T-cell (primary cell): ENCODE data around the gene ZFYVE27. TPM values are rescaled to one million over a fixed set of nuclear protein-coding genes. Genes with fewer than 3 reads are reported as not detected.

Experiments used
- ATAC-seq, 4 experiments: fragments of 200-7000 bp in 3 of 4; fragments of 150-1000 bp in 1 of 4; cut with Tn5 transposase; replicated peaks in 1 of 4; 1 replicate in 3 of 4; 2 replicates in 1 of 4; pipeline ENCODE4 v1.10.0; 2021; ENCODE audit warnings: moderate library complexity in 3 of 4, mild to moderate bottlenecking in 2 of 4, moderate number of reproducible peaks in 1 of 4
- CTCF ChIA-PET, 2 donors: fragments of 300-600 bp; sonication (Branson Sonifier 250); formaldehyde crosslinking; loops; one replicate each; lab custom pipeline; 2022; ENCODE audit warnings: antibody characterized with exemption in 2 of 2; lab: Charles Lee
- POLR2A ChIA-PET, 2 donors: fragments of 300-600 bp; sonication (Branson Sonifier 250); formaldehyde crosslinking; loops; one replicate each; lab custom pipeline; 2022; ENCODE audit warnings: antibody characterized with exemption in 2 of 2; lab: Charles Lee
- DNase-seq, 35 experiments: peaks; one replicate each; pipeline versions ENCODE4 v3.0.0 to v3.0.0-alpha.2; 2013 to 2023
- H3K27ac ChIP-seq: one replicate; pipeline ENCODE4 v1.5.1; 2013; ENCODE audit warnings: low read length
- H3K27me3 ChIP-seq, 2 experiments: replicated peaks in 1 of 2; 1 replicate in 1 of 2; 2 replicates in 1 of 2; pipeline versions ENCODE4 v1.6.1 to v1.7.0; 2013; ENCODE audit warnings: low read length in 1 of 2, mixed read lengths in 1 of 2; ENCODE audit not compliant: control insufficient read depth in 2 of 2, insufficient read depth in 2 of 2; ENCODE audit errors: extremely low read depth in 1 of 2
- H3K36me3 ChIP-seq, 2 donors: 1 replicate in 1 of 2; 2 replicates in 1 of 2; pipeline versions ENCODE4 v1.6.1 to v1.7.0; 2013; ENCODE audit warnings: low read length in 1 of 2; ENCODE audit not compliant: control insufficient read depth in 2 of 2, insufficient read depth in 1 of 2; ENCODE audit errors: extremely low read depth in 1 of 2
- H3K4me1 ChIP-seq, 2 experiments: 1 replicate in 1 of 2; 2 replicates in 1 of 2; pipeline versions ENCODE4 v1.6.1 to v1.7.0; 2013; ENCODE audit warnings: low read length in 2 of 2, mixed read lengths in 1 of 2; ENCODE audit not compliant: insufficient read depth in 2 of 2, control insufficient read depth in 1 of 2; ENCODE audit errors: extremely low read depth in 1 of 2
- H3K4me3 ChIP-seq, 2 donors: 1 replicate in 1 of 2; 2 replicates in 1 of 2; pipeline versions ENCODE4 v1.5.1 to v1.7.0; 2013; ENCODE audit warnings: mild to moderate bottlenecking in 2 of 2, low read length in 1 of 2, moderate library complexity in 1 of 2; ENCODE audit not compliant: control insufficient read depth in 1 of 2; ENCODE audit errors: extremely low read depth in 1 of 2
- H3K9me3 ChIP-seq: 2 replicates; pipeline ENCODE4 v1.7.0; 2013
- H3K27ac Mint-ChIP-seq, 2 donors: one replicate each; pipeline ENCODE4 v1.8.0; 2020 to 2021; ENCODE audit warnings: mild to moderate bottlenecking in 2 of 2, mixed read lengths in 2 of 2
- H3K27me3 Mint-ChIP-seq, 2 donors: one replicate each; pipeline ENCODE4 v1.8.0; 2021 to 2022; ENCODE audit warnings: mixed read lengths in 2 of 2
- H3K36me3 Mint-ChIP-seq: one replicate; pipeline ENCODE4 v1.8.0; 2021; ENCODE audit warnings: mixed read lengths
- H3K4me1 Mint-ChIP-seq, 3 donors: one replicate each; pipeline ENCODE4 v1.8.0; 2020 to 2022; ENCODE audit warnings: mixed read lengths in 3 of 3, mild to moderate bottlenecking in 1 of 3
- H3K4me3 Mint-ChIP-seq, 3 donors: one replicate each; pipeline ENCODE4 v1.8.0; 2020 to 2022; ENCODE audit warnings: mild to moderate bottlenecking in 3 of 3, mixed read lengths in 3 of 3, moderate library complexity in 3 of 3
- H3K9me3 Mint-ChIP-seq, 3 donors: one replicate each; pipeline ENCODE4 v1.8.0; 2020 to 2022; ENCODE audit warnings: mixed read lengths in 3 of 3
- WGBS: methylation state at CpG from one replicate; pipeline ENCODE4 v1.1.5; 2013; ENCODE audit warnings: missing lambda C conversion rate; ENCODE audit not compliant: insufficient coverage; 5-methylcytosine and 5-hydroxymethylcytosine counted together
- total RNA-seq, 35 experiments: library from RNA in 6 of 35; stranded (reverse) in 6 of 35; fragments of 120-200 nt in 1 of 35; gene quantifications; one replicate each; pipeline versions ENCODE4 v1.2.1 to v1.2.4 and lab custom pipeline; 2013 to 2026

ZFYVE27 gene
- total RNA-seq, 5 donors from 2014 or later (not counting 1 experiment from before 2014, with no cell fraction given) = 57.6 to 68.0 (median 60.0) TPM

DNA sequence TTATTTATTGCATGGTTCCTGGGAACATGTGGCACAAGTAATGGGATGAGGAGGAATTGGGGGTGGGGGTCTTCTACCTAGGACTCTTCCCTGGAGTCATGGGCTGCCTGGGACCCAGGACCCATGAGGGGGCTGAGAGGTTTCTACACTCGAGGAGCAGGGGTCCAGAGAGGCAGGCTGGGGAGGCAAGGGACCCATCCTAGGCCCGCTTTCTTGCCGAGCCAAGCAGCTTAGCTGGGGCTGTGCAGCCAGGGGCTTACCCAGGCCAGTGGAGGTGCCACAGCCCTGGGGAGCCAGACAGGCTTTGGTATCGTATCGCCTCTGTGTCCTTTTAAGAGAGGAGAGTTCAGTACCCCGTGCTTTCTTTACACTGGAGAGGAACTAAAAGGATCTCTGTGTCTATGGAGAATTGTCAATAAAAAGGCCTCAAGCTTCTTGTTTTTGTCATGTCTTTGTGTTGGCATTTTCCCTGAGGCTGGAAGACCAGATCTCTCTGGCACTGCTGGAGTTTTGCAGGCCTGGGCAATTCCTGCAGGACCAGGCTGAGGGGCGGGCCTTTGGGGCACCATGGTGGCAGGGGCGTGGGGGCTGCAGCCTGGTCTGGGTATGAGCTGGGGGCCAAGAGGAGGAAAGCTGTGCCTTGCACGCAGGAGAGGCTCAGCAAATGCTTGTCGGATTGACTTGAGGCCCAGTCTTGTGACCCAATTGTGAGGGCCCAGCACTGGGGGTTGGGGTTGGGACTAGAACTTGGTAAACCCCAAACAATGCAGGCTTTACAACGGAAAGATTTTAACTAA, 23.7 kb downstream of the ZFYVE27 start:
- Histone ChIP-seq H3K27me3 (no peaks in the 10 kb centered on the region), H3K27ac (no peak overlapping the region), H3K4me1 (no peaks in the 10 kb centered on the region), H3K4me3 (no peak overlapping the region), H3K36me3 (peaks cover 14 to 48% of the 10 kb centered on the region in 2 donors), H3K9me3 (no peaks in the 10 kb centered on the region)
- POLR2A ChIA-PET = interaction anchor here in 1 of 2 donors (0.6 kb wide), 1 partner anchor 116 kb away, joined by 3 read pairs; no protein-coding TSS in a partner anchor
- Mint-ChIP-seq H3K9me3 (no peaks in the 10 kb centered on the region), H3K36me3 (peaks cover 30% of the 10 kb centered on the region), H3K4me3 (no peak overlapping the region), H3K27me3 (no peaks in the 10 kb centered on the region), H3K4me1 (no peaks in the 10 kb centered on the region), H3K27ac (peak overlapping the region in 1 of 2 donors; percentile 34)
- DNase-seq = no peak
- ATAC-seq = no peak
- 95% methylated on average over 11 of the region's 11 CpGs for WGBS
- CTCF ChIA-PET = interaction anchor here in 1 of 2 donors (2.3 kb wide), 1 partner anchor 109 kb away, joined by 11 read pairs; no protein-coding TSS in a partner anchor

GRCh38 chr10:97761331-97761865, 24.5 kb downstream of the ZFYVE27 start:
- Mint-ChIP-seq H3K4me3 (no peak overlapping the region), H3K9me3 (no peaks in the 10 kb centered on the region), H3K36me3 (peaks cover 35% of the 10 kb centered on the region), H3K4me1 (no peaks in the 10 kb centered on the region), H3K27ac (peak overlapping the region in 1 of 2 donors; percentile 34), H3K27me3 (no peaks in the 10 kb centered on the region)
- CTCF ChIA-PET = interaction anchor here in 1 of 2 donors (2.3 kb wide), 1 partner anchor 108 kb away, joined by 11 read pairs; no protein-coding TSS in a partner anchor
- ATAC-seq = no peak
- no peak for DNase-seq
- Histone ChIP-seq H3K9me3 (no peaks in the 10 kb centered on the region), H3K27ac (no peak overlapping the region), H3K27me3 (no peaks in the 10 kb centered on the region), H3K4me3 (no peak overlapping the region), H3K36me3 (peaks cover 14 to 41% of the 10 kb centered on the region in 2 donors), H3K4me1 (no peaks in the 10 kb centered on the region)
- POLR2A ChIA-PET = no interaction called here
- WGBS = 99% methylated on average over 8 of the region's 8 CpGs

GRCh38 chr10:97762056-97762455, 25.1 kb downstream of the ZFYVE27 start:
- no peaks in the 10 kb centered on the region for H3K4me1 ChIP-seq
- Mint-ChIP-seq H3K4me1 (no peaks in the 10 kb centered on the region), H3K4me3 (no peak overlapping the region), H3K27me3 (no peaks in the 10 kb centered on the region), H3K9me3 (no peaks in the 10 kb centered on the region), H3K36me3 (peaks cover 29% of the 10 kb centered on the region), H3K27ac (no peak overlapping the region)
- WGBS = 96% methylated on average over 8 of the region's 10 CpGs
- H3K27ac ChIP-seq = no peak overlapping the region
- CTCF ChIA-PET = interaction anchor here in 1 of 2 donors (2.3 kb wide), 1 partner anchor 108 kb away, joined by 11 read pairs; no protein-coding TSS in a partner anchor
- POLR2A ChIA-PET = no interaction called here
- no peaks in the 10 kb centered on the region for H3K9me3 ChIP-seq
- no peaks in the 10 kb centered on the region for H3K27me3 ChIP-seq
- H3K36me3 ChIP-seq = peaks cover 14 to 34% of the 10 kb centered on the region in 2 donors
- DNase-seq = no peak
- no peak overlapping the region for H3K4me3 ChIP-seq
- no peak for ATAC-seq

- no peak overlapping the region for H3K4me3 Mint-ChIP-seq
- H3K9me3 ChIP-seq = no peaks in the 10 kb centered on the region
- ATAC-seq = no peak
- H3K27me3 ChIP-seq = no peaks in the 10 kb centered on the region
- 87% methylated on average over 3 of the region's 5 CpGs for WGBS
- peak overlapping the region in 1 of 2 donors; percentile 11 for H3K27ac Mint-ChIP-seq
- no peak overlapping the region for H3K4me3 ChIP-seq
- no peaks in the 10 kb centered on the region for H3K4me1 Mint-ChIP-seq
- no peak overlapping the region for H3K27ac ChIP-seq
- H3K36me3 Mint-ChIP-seq = peaks cover 26% of the 10 kb centered on the region
- H3K9me3 Mint-ChIP-seq = no peaks in the 10 kb centered on the region
- peaks cover 18 to 26% of the 10 kb centered on the region in 2 donors for H3K36me3 ChIP-seq
- H3K4me1 ChIP-seq = no peaks in the 10 kb centered on the region
- POLR2A ChIA-PET = no interaction called here
- CTCF ChIA-PET = interaction anchor here in 1 of 2 donors (0.5 kb wide), 1 partner anchor 75 kb away, joined by 4 read pairs; no protein-coding TSS in a partner anchor
- DNase-seq = no peak
- peaks cover under 1 to 2% of the 10 kb centered on the region in 2 donors for H3K27me3 Mint-ChIP-seq
Measured at GRCh38 chr10:97762816-97763215, 25.9 kb downstream of the ZFYVE27 start.

DNA sequence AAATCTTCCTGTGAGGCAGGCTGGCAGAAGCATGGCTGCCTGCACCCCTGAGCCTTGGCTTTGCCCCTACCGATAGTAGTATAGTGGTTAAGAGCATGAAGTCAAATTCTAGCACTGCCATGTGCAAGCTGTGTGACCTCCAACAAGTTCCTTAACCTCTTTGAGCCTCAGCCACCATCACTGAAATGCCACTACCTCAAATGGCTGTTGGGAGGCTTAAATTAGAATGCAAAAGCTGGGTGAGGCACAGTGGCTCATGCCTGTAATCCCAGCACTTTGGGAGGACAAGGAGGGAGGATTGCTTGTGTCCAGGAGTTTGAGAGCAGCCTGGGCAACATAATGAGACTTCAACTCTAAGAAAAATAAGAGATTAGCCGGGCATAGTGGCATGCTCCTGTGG, 26.5 kb downstream of the ZFYVE27 start:
- peaks cover 0 to 3% of the 10 kb centered on the region in 2 experiments for H3K27me3 ChIP-seq
- H3K9me3 Mint-ChIP-seq = no peaks in the 10 kb centered on the region
- no peak overlapping the region for H3K4me3 ChIP-seq
- no peak overlapping the region for H3K4me3 Mint-ChIP-seq
- H3K27me3 Mint-ChIP-seq = peaks cover 4 to 7% of the 10 kb centered on the region in 2 donors
- H3K4me1 ChIP-seq = no peaks in the 10 kb centered on the region
- H3K27ac ChIP-seq = no peak overlapping the region
- ChIA-PET CTCF (interaction anchor here in 1 of 2 donors (0.5 kb wide), 1 partner anchor 76 kb away, joined by 4 read pairs; no protein-coding TSS in a partner anchor), POLR2A (no interaction called here)
- peaks cover 32% of the 10 kb centered on the region for H3K36me3 Mint-ChIP-seq
- DNase-seq (no peak), ATAC-seq (no peak)
- H3K4me1 Mint-ChIP-seq = no peaks in the 10 kb centered on the region
- 100% methylated on average over 1 of the region's 2 CpGs for WGBS
- no peak overlapping the region for H3K27ac Mint-ChIP-seq
- no peaks in the 10 kb centered on the region for H3K9me3 ChIP-seq
- H3K36me3 ChIP-seq = peaks cover 18 to 23% of the 10 kb centered on the region in 2 donors

- no peak for ATAC-seq
- CTCF ChIA-PET = interaction anchor here in 1 of 2 donors (0.7 kb wide), 1 partner anchor 14 kb away, joined by 6 read pairs; no protein-coding TSS in a partner anchor
Measured at GRCh38 chr10:97763947-97764346, 27.0 kb downstream of the ZFYVE27 start.

More at GRCh38 chr10:97763947-97764346, 27.0 kb downstream of the ZFYVE27 start:
- Histone ChIP-seq H3K4me1 (no peaks in the 10 kb centered on the region), H3K36me3 (peaks cover 18 to 22% of the 10 kb centered on the region in 2 donors), H3K27ac (no peak overlapping the region), H3K4me3 (no peak overlapping the region), H3K27me3 (peaks cover 0 to 6% of the 10 kb centered on the region in 2 experiments), H3K9me3 (no peaks in the 10 kb centered on the region)
- Mint-ChIP-seq H3K4me1 (no peaks in the 10 kb centered on the region), H3K27ac (no peak overlapping the region), H3K36me3 (peaks cover 36% of the 10 kb centered on the region), H3K9me3 (no peaks in the 10 kb centered on the region), H3K27me3 (peaks cover 4 to 10% of the 10 kb centered on the region in 2 donors), H3K4me3 (no peak overlapping the region)
- DNase-seq = no peak
- POLR2A ChIA-PET = interaction anchor here in 1 of 2 donors (0.6 kb wide), 1 partner anchor 114 kb away, joined by 3 read pairs; no protein-coding TSS in a partner anchor
- WGBS = 93% methylated on average over 1 of the region's 3 CpGs
